Left renal pelvis (tissue), 4 donors: Measurements from ENCODE around the gene TNNI2. TPM values are rescaled to one million over a fixed set of nuclear protein-coding genes. Genes with fewer than 3 reads are reported as not detected.

Experiments used
- DNase-seq, 4 donors: peaks; one replicate each; pipeline ENCODE4 v3.0.0-alpha.2; 2013; ENCODE audit warnings: low read depth in 4 of 4, low spot score in 3 of 4
- polyA plus RNA-seq, 4 donors: library from polyadenylated mRNA; unstranded; fragments of 120-200 nt; gene quantifications; one replicate each; pipeline ENCODE4 v1.2.1, GENCODE V29; 2013; ENCODE audit not compliant: insufficient read length in 4 of 4

TNNI2 gene
- polyA plus RNA-seq, 4 donors, result 0.45 to 1.0 (median 0.78) TPM; not detected in 1

DNA sequence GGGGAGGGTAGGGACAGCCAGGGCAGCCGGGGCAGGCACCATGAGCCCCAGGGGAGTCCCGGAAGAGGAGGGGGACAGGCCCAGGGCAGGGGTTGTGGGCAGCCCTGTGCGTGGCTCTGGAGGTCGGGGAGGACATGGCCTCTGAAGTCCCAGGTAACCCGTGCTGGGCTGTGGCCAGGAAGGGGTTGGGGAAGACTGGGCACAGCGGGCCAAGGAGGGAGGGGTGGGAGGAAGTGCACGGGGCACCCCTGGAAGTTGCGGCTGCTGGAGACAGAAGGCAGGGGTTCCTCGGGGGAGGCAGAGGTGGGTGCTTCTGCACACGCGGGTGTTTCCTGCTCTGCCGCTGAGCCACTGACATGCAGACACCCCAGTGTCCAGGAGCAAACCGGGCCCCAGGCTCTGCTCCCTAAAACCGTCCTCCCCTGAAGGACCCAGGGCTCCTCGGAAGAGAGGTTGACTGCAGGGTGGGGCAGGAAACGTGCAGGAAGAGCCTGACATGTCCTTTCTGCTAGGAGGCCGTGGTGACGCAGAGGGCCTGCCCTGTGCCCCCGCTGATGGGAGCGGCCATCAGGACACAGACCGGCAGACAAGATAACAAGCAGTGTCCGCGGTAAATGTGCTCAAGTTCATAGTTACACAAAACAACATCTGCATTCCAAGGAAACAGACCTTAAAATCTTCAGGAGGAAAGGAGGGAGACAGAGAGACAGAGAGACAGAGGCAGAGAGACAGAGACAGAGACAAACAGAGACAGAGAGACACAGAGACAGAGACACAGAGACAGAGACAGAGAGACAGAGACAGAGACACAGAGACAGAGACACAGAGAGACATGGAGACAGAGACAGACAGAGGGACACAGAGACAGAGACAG is 5.7 kb downstream of the TNNI2 start:
- no peak for DNase-seq

GRCh38 chr11:1845095-1845429 is 6.3 kb downstream of the TNNI2 start:
- no peak for DNase-seq

- no peak for DNase-seq
These were observed 7.0 kb downstream of the TNNI2 start for GRCh38 chr11:1845561-1846452.

GRCh38 chr11:1846453-1846932 is 7.7 kb downstream of the TNNI2 start:
- no peak for DNase-seq

- no peak for DNase-seq
These were observed 8.4 kb downstream of the TNNI2 start for GRCh38 chr11:1847006-1847735.

DNA sequence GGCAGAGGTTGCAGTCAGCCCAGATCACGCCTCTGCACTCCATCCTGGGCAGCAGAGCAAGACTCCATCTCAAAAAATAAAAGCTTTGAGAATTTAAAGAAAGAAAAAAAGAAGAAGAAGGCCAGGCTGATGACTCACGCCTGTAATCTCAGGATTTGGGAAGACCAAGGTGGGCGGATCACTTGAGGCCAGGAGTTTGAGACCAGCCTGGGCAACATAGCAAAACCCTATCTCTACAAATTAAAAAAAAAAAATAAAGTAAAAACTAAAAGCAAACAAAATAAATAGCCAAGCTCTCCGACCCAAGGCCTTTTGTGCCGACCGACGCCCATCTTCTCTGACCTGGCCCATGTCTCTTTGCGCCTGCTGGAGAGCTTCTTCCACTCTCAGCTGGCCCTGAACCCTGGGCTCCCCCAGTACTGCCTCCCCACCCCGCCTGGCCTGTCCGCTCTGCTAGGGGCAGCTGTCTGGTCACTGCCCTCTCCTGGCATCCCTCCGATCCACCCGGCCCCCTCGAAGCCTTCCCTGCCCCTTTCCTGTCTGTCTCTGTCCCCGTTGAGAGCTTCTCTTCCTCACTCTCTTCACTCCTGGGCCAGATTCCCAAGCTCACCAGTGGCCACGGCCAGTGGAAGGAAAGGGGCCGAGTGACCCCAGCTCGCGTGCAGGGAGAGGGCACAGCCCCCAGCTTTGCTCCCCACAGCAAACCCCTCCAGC is 9.3 kb downstream of the TNNI2 start:
- DNase-seq, result no peak

GRCh38 chr11:1848640-1849430 is 10.1 kb downstream of the TNNI2 start:
- DNase-seq, result no peak

DNA sequence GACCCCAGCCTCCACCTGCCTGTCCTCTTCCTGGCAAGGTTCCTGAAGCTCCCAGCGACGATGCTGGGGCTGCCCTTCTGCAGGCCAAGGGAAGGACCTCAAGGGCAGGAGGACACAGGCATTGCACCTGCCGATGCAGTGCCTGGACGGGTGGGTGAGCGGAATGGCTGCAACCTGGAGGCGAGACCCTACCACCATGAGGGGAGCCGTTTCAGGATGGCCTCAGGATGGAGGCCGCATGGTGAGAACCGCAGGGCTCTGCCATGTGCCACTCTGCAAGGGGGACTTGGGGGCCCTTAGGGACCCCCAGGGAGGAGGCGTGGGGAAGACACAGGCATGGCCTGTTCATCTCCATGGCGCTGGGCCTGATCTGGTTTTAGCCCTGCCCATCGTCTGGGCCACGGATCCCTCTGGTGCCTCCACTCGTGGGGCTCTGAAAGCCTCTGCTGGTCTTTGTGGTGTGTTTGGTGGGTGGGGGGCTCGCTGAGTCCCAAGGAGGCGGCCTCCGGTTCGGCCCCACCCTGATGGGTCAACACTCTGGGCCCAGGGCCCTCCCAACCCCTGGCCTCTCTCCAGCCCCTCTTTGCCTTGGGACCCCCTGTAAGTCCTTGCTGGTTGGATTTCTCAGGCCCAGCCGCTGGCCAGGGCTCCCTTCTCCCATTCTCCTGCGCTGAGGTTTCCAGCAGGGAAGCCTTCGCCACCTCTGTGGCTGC is 12.8 kb downstream of the TNNI2 start:
- no peak for DNase-seq

- no peak for DNase-seq
These were observed 13.6 kb downstream of the TNNI2 start for GRCh38 chr11:1852271-1852876.

DNA sequence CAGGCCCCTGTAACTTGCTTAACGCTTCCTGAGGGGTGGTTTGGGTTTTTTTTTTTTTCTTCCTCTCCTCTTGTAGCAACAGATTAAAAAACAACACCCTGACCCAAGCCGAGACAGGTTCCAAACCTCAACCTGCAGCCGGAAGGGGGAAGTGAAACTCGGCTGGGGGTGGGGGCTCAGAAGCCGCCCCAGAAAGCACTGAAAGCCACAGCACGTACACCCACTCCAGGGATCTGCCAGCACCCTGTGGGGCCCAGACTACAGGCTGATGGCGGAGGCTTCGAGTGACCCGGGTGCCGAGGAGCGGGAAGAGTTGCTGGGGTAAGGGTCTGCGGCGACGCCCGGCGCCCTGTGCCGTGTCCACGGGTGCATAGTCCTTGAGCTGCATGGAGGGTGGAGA is 14.1 kb downstream of the TNNI2 start, which contains the start of gene LSP1:
LSP1 (plus strand) TSS at position 208 of the 400 bp plus-strand sequence; CDS start at position 269, 61 bp downstream.
- no peak for DNase-seq

DNA sequence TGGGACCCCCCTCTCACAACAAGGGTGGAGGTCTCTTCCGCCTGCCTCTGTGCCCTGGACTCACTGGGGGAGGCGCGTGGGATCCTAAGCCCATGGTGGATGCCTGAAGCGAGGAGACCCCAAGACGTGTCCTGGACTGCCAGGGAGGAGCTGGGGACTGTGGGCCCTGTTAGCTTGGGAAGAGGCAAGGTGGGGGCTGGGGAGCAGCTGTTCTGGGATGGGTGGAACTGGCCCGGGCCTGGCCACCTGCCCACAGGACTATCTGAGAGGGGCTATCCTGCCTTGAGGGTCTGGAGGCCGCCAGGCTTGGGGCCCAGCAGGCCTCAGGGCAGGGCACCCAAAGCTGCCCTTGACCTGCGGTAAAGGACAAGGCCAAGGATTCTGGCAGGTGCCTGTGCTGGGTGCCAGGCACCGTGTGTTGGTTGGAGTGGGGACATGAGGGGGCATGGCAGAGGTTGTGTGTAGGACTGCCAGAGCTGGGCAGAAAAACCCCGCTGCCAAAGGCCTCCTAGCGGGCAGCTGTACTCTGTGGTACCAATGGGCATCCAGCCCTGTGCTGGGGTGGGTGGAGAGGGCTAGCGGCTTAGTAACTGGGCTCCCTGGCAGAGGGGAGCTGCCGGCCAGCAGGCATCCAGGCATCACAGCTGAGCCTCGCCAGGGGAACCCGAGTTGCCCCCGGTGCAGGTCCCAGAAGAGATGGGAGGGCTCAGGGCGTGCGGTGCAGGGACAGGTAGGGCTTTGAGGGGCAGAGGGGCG is 14.8 kb downstream of the TNNI2 start:
- DNase-seq, result no peak

- no peak for DNase-seq
These were observed 15.6 kb downstream of the TNNI2 start for GRCh38 chr11:1854132-1854948.

- DNase-seq, result no peak
These were observed 16.4 kb downstream of the TNNI2 start for GRCh38 chr11:1854949-1855885.

DNA sequence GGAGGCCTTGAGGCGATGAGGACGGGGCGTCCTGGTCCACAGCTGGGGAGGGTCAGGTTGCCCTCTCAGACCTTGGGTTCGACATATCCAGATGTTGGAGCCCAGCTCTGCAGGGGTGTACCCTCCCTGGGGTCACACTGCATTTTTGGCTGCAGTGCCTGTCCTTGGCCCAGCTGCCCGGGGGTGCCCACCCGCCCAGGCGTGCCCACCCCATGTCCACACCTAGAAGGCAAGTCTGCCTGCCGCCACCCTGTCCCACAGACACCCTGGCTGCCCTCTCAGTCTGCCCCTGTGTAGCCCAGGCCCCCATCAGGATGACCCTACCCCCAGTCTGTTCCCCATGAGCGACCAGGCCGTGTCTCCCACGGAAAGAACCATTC is 17.1 kb downstream of the TNNI2 start:
- no peak for DNase-seq

DNA sequence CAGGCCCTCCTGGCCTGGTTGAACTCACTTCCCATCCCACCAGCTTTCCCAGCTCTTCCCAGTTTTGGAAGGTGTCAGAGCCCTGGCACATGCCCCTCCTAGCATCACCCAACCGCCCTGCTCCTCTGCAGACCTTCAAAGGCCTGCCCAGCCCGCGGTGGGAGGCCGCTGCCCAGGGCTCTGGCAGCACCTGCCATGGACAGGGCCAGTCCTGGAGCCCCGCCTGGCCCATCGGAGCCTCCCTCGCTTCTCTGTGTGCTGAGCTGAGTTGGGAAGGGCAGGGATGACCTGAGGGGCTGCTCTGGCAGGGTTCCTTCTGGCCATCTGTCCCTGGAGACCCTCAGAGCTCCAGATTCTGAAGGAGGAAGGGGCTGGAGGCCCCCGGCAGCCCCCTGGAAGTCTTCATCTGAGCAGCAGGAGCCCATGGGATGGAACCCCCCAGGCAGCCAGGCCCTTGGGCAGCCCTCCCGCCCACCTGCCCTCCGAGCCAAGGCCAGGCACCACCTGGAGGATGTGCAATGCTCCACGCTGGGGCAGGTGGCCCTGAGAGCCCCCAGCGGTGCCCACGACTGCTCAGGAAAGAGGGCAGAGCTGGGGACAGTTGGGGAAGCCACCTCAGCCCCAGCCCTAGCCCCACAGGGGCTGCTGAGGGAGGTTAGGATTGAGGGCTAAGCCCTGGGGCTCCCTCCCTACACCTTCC is 17.7 kb downstream of the TNNI2 start:
- DNase-seq, result no peak
